HG03280 (cell line): Measurements from ENCODE around the gene FAM20B.

Source experiments
- ATAC-seq: cut with Tn5 transposase; IDR thresholded peaks from one replicate; pipeline ENCODE4 v1.9.1; 2021; ENCODE audit warnings: mild to moderate bottlenecking, moderate library complexity; ENCODE audit not compliant: unreplicated experiment

FAM20B gene

GRCh38 chr1:179090923-179091322, 65.2 kb downstream of the FAM20B start:
- ATAC-seq = no peak

- no peak for ATAC-seq
Observed at GRCh38 chr1:179091691-179092165, 66.0 kb downstream of the FAM20B start.

GRCh38 chr1:179092896-179093461, 67.3 kb downstream of the FAM20B start:
- no peak for ATAC-seq

- no peak for ATAC-seq
Observed at GRCh38 chr1:179094818-179095217, 69.1 kb downstream of the FAM20B start.

GRCh38 chr1:179095377-179095776, 69.7 kb downstream of the FAM20B start:
- ATAC-seq = no peak

DNA sequence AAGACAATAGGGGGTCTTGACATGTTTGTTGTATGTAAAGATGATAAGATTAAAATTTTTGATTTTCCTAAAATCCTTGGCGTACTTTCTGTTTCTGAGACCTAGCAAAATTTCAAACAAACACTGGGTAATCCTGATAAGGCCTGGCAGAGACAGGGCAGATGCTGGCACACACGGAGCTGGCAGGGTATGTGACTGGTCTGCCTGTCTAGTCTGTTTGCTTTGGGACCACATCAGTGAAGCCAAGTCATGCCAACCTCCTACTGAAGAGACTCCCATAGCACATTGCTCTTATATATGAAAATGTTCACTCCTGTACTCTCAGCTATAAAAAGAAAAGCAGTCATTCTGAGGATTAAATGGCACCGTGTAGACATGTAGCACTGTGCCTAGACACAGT, 70.2 kb downstream of the FAM20B start:
- no peak for ATAC-seq

DNA sequence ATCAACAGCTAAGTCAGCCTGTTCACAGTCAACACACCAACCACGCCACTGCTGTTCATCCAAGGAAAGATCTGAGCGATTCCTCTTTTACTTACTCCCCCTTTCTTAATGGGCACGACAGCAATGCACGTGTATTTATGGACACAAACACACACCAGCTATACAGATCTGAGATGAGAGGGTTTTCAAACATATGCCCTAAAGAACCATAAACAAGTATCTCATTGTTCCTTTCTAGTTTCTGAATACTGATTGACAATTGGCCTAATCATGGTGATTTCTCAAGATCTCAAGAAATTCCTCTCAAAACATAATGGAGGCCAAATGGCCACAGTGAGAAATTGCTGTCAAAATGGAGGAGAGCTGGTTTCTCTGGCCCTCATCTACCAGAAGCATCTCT, 74.2 kb downstream of the FAM20B start:
- ATAC-seq = no peak

DNA sequence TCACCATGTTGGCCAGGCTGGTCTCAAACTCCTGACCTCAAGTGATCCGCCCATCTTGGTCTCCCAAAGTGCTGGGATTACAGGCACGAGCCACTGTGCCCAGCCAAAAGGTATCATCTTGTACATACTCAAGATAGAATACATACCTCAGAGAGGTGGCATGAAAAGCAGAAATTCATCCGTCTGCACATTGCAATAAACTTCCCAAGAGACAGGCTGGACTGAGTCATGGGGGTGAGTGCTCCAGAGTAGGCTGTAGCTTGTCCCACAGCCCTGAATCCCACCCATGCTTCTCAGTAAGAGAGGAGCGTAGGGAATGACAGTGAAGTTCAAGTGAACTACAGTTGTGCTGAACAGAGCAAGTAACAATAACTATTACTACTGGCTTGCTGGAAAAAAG, 75.9 kb downstream of the FAM20B start:
- no peak for ATAC-seq

DNA sequence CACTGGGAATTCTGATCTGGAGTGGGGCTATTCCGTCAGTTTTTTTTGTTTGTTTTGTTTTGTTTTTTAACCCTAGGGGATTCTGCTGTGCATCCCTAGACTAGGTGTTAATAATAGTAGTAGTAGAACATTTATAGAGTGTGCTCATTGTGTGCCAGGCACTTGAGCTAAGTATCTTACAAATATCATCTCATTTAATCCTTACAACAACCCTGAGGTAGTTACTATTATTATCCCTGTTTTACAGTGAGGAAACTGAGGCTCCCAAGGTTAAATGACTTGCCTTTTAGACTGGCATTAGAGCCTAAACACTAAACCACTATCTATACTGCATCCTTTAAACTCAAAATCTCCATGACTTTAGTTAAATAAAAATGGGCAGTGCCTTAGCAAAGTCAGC, 78.3 kb downstream of the FAM20B start:
- no peak for ATAC-seq

DNA sequence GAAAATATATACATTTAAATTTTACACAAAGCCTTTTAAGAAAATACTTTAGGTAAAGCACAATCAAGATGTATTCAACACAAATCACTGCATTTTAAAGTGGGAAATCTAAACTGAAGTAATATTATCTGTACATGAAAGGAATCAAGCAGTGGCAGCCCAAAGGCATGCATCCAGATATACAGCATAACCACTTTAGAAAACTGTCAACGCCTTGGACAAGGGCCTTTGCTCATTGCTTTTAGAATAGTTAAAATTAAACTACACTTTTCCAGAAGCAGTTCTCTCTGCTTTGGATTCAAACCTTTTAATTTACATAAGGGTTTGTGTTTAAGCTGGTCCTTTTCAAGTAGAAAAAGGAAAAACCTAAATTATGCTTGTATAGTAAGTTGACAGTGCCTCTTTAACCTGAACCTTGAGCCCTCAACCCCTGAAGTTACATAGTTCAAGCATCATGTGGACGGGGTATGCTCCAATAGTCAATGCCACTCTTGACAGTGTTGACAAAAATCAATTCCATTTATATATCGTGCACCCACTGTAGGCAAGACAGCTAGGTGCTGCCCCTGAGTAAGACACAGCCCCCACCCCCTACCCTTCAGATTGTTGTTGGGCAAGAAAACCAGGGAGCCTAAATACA, 79.0 kb downstream of the FAM20B start:
- no peak for ATAC-seq

GRCh38 chr1:179105393-179105792, 79.7 kb downstream of the FAM20B start:
- ATAC-seq = no peak

- no peak for ATAC-seq
Observed at GRCh38 chr1:179107706-179108629, 82.3 kb downstream of the FAM20B start.

GRCh38 chr1:179108644-179109043, 83.0 kb downstream of the FAM20B start:
- ATAC-seq = no peak

GRCh38 chr1:179115181-179115580, 89.5 kb downstream of the FAM20B start:
- no peak for ATAC-seq

GRCh38 chr1:179119513-179119912, 93.8 kb downstream of the FAM20B start:
- ATAC-seq = no peak

DNA sequence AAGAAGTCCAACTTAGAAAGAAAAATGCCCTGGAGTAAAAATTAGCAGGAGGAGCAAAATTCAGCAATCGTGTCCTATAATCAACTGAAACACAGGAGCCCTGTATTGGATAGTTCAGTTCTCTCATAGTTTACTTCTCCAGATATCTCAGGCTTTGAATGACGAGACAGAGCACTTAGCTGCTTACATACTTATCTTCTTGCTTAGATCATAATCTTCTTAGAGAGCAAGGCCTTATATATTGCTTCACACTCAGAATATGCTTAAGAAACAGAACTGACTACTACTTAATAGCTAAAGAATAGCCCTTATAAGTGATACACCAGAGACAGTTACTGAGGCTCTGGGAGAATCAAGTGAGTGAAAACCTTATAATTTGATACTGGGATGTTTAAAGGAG, 95.0 kb downstream of the FAM20B start:
- ATAC-seq = no peak

DNA sequence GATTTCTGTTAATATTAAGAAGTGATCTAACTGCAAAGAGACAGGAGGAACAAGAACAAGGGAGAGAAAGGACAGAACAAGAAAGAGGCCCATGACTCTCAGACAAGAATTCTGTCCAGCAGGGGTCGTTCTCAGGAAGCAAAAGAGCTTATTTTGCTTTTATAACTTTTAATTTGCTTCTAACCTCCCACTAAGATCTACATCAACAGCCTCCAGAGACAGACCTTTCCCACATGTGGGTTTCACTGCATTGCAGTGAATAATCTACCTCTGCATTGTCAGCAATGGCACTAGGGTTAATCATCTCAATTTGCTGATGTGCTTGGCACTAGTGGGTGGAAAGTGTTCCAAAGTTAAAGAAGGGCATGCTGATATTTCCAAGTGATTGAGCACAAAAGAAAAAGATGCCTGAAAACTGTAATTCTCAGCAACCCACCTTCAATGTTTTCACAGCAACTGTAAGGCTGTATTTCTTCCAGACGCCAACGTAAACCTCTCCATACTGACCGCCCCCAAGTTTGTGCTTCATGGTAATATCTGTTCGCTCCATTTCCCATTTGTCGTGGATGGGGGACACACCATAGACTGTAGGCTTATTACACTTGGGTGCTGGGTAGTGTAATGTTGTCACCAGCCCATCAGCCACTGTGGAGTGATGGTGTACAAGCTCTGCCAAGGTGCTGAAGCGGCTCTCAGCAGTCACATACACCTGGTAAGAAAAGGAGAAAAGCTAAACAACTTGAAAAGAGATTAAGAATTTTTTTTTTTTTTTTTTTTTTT, 95.7 kb downstream of the FAM20B start:
- ATAC-seq = no peak

GRCh38 chr1:179124873-179125272, 99.2 kb downstream of the FAM20B start:
- no peak for ATAC-seq
